ENCODE data around the gene INPP4A.
"Not testable (repeated sequence)": the region's sequence is repeated elsewhere in the genome, so short reads cannot be mapped to it uniquely, and the experiment has no call there.

The INPP4A gene

DNA sequence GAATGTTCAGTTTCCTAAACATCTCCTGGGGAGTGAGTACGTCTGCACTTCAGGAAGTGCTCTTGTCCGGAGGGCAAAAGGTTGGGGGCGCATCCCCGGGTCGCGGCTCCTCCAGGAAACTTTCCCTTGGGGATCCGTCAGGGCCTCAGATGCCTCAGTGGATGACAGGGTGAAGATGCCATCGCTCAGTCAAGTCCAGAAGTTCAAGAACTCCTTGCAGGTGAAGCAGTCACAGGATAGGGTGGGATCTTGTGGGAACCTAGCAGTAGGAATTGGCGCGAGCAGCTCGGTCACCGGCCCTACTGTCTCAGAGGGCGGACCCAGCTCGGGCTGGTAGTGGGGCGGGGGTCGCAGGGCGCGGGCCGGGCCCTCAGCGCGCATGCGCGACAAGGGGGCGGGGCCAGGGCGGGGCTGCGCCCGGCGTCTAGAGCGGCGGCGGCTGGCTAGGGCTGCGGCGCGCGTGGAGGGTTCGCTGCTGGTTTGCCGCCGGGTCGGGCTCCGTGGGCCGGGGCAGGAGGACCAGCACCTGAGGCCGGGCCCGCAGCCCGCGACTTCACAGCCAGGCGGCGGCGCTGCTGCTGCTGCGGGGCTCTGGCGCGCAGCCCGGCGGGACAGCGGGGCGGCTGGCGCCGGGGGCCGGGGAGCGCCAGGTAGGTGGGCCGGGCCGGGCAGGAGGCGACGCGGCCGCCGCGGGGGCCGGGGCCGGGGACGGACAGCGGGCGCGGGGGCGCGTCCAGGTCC lies at the start of gene INPP4A:
INPP4A (plus strand) TSS at position 423 of the 741 bp plus-strand sequence. CDS start 75,191 bp downstream, outside the sequence.
- peak within 1 kb of the TSS; percentile 73 for H3K4me3 ChIP-seq (ENCODE audit: low read depth, low read length)
- no peak for DNase-seq (ENCODE audit: low read depth)

DNA sequence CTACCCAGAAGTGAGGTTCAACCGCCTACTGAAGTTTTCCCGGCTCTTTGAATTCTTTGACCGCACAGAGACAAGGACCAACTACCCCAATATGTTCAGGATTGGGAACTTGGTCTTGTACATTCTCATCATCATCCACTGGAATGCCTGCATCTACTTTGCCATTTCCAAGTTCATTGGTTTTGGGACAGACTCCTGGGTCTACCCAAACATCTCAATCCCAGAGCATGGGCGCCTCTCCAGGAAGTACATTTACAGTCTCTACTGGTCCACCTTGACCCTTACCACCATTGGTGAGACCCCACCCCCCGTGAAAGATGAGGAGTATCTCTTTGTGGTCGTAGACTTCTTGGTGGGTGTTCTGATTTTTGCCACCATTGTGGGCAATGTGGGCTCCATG lies 48.7 kb upstream of the INPP4A start:
- no peak overlapping the region for H3K4me3 ChIP-seq (ENCODE audit: low read depth, low read length)
- DNase-seq (ENCODE audit: low read depth): no peak

- H3K4me3 ChIP-seq (ENCODE audit: low read depth, low read length): no peak overlapping the region
- no peak for DNase-seq (ENCODE audit: low read depth)
These were observed 47.8 kb upstream of the INPP4A start for GRCh38 chr2:98396745-98397355.

DNA sequence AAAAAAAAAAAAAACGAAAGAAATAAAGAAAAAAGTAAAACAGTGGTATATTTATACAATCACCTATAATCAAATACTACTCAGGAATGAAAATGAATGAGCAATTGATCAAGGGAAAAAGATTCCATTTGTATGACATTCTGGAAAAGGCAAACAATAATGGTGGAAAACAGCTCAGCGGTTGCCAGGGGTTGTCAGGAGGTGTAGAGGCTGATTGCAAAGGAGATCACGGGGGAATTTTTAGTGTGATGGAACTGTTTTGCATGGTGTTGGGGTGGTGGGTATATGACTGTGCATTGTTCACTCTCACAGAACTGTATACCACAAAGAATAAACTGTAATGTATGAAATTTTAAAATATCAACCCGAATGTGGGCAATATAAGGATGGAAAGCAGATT lies 45.5 kb upstream of the INPP4A start:
- DNase-seq (ENCODE audit: low read depth): no peak
- no peak overlapping the region for H3K4me3 ChIP-seq (ENCODE audit: low read depth, low read length)

DNA sequence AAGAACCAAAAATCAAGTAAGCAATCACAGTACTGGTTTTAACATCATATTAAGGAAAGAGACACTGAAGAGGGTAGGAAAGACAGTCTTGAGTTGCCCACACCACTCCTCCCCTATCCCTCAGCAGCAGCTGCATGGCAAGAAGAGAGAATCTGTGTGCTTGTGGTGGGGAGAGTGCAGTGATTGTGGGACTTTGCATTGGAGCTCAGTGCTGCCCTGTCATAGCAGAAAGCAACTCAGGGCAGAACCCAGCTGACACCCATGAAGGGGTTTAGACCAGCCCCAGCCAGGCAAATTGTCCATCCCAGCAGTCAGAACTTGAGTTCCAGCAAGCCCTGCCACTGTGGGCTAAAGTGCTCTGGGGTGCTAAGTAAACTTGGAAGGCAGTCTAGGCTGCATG lies 40.8 kb upstream of the INPP4A start:
- DNase-seq (ENCODE audit: low read depth): no peak
- no peak overlapping the region for H3K4me3 ChIP-seq (ENCODE audit: low read depth, low read length)

- DNase-seq (ENCODE audit: low read depth): no peak
- H3K4me3 ChIP-seq (ENCODE audit: low read depth, low read length): no peak overlapping the region
These were observed 40.0 kb upstream of the INPP4A start for GRCh38 chr2:98404556-98405250.

DNA sequence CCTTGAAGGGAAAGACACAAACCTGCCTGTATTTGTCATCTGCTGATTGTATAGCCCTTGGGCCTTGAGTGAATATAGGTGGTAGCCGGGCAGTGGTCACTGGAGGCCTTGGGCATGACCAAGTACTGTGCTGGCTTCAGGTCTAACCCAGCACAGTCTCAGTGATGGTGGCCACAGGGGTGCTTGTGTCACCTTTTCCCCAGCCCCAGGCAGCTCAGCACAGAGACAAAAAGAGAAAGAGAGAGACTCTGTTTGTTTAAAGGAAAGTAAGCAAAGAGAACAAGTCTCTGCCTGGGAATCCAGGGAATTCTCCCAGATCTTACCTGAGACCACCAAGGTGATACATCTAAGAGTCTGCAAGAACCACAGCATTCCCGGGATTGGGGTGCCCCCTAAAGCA lies 39.4 kb upstream of the INPP4A start:
- no peak for DNase-seq (ENCODE audit: low read depth)
- no peak overlapping the region for H3K4me3 ChIP-seq (ENCODE audit: low read depth, low read length)

DNA sequence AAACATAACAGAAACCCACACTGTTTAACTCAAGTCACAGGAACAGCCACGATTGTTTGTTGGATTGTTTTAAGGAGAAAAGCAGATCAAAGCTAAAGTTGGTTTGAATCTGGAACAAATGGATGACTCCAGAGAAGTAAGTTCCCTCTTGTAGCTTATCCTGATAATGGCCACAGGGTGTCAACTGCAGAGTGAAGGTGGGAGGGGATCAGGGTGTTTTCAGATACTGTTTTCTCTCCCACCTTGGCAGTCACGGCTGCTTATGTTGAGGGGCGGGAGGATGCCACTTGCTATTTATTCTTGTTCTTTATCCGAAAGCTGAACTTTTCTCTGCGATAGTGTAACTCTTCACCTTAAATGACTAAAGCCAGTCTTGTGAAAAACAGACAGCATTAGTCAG lies 36.5 kb upstream of the INPP4A start:
- no peak overlapping the region for H3K4me3 ChIP-seq (ENCODE audit: low read depth, low read length)
- DNase-seq (ENCODE audit: low read depth): no peak

DNA sequence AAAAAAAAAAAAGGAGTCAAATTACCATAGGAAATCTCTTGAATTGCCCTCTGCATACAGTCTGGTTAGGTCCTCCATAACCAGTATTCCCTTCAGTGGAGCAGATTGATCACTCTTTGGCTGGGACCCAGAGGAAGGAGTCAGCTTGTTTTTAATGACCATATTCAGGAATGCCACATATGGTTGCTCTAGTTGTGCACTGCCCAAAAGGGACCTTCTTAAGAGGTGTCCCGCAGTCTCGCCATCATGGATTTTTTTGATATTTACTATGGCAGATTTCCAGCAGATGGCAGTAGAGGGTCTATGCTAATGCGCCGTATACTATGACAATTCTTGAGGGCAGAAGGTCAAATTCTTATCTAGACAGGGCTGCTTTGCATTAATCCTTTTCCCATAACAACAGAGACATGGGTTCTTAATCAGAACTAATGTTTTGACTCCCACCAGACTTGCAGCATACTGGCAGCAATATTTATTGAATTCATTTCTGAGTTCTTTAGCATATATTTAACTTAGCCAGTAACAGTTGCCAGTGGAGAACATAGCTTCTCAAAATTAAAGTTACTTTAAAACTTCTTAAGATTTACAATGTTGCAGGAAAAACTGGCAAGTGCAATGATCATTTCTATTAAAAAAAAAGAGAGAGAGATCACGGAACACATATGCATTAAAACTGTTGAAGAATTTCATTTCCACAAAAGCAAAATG lies 31.8 kb upstream of the INPP4A start:
- no peak for DNase-seq (ENCODE audit: low read depth)

DNA sequence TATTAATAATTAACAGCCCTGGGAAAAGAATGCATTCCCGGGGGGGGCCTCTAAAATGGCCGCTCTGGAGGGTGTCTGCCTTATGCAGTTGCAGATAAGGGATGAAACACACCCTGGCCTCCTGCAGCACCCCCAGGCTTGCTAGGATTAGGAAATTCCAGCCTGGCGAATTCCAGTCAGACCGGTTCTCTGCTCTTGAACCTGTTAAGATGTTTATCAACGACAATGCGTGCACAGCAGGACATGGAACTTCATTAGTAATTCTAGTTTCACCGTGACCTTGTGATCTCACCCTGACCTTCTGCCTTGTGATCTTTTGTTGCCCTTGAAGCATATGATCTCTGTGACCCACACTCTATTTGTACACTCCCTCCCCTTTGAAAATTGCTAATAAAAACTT lies 30.4 kb upstream of the INPP4A start:
- not testable (repeated sequence) for DNase-seq (ENCODE audit: low read depth)

More for the DNA sequence above, 31.8 kb upstream of the INPP4A start:
- H3K4me3 ChIP-seq (ENCODE audit: low read depth, low read length): no peak overlapping the region

GRCh38 chr2:98415719-98416248 lies 28.9 kb upstream of the INPP4A start:
- not testable (repeated sequence) for DNase-seq (ENCODE audit: low read depth); H3K4me3 ChIP-seq (ENCODE audit: low read depth, low read length)

More for the DNA sequence above, 30.4 kb upstream of the INPP4A start:
- not testable (repeated sequence) for H3K4me3 ChIP-seq (ENCODE audit: low read depth, low read length)

- H3K4me3 ChIP-seq (ENCODE audit: low read depth, low read length): no peak overlapping the region
- DNase-seq (ENCODE audit: low read depth): no peak
These were observed 28.1 kb upstream of the INPP4A start for GRCh38 chr2:98416383-98417159.

GRCh38 chr2:98419544-98419943 lies 25.1 kb upstream of the INPP4A start:
- no peak overlapping the region for H3K4me3 ChIP-seq (ENCODE audit: low read depth, low read length)
- DNase-seq (ENCODE audit: low read depth): no peak

DNA sequence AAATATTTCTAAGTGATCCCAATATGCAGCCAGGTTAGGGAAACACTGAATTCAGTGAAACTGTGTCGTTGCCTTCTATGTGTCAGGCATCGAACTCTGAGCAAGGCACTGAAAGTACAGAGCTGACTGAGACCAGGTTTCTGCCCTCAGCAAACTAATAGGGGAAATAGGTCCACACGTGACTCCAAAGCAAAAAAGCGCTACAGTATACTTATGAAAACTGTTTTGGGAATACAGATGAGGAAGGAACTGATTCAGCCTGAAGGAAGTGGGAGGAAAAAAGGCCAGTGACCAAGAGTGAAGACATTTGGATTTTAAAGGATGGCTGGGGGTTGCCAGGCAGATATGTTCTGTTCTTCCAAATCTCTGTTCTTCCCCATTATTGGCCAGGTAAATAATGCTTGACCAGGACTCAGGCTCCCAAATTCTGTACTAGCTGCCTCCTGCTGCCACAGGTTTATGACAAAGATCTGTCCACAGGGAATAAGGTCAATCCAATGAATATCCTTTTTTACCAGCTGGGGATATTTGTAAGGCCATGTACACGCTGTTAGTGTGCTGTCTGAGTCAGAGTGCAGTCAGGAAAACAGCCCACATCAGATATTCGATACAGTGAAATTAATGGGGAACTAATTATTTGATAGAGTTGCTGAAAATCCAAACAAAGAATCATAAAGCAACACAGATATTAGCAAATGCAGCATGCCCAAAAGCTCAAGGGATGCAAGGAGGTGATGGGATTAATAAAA lies 24.5 kb upstream of the INPP4A start:
- no peak for DNase-seq (ENCODE audit: low read depth)
- H3K4me3 ChIP-seq (ENCODE audit: low read depth, low read length): no peak overlapping the region

- H3K4me3 ChIP-seq (ENCODE audit: low read depth, low read length): no peak overlapping the region
- DNase-seq (ENCODE audit: low read depth): no peak
These were observed 22.2 kb upstream of the INPP4A start for GRCh38 chr2:98422449-98422848.

- no peak for DNase-seq (ENCODE audit: low read depth)
These were observed 17.9 kb upstream of the INPP4A start for GRCh38 chr2:98426771-98427170.

GRCh38 chr2:98432145-98432544 lies 12.5 kb upstream of the INPP4A start:
- H3K4me3 ChIP-seq (ENCODE audit: low read depth, low read length): no peak overlapping the region
- DNase-seq (ENCODE audit: low read depth): no peak

More at GRCh38 chr2:98426771-98427170, 17.9 kb upstream of the INPP4A start:
- H3K4me3 ChIP-seq (ENCODE audit: low read depth, low read length): no peak overlapping the region

GRCh38 chr2:98433363-98433964 lies 11.2 kb upstream of the INPP4A start:
- no peak overlapping the region for H3K4me3 ChIP-seq (ENCODE audit: low read depth, low read length)
- no peak for DNase-seq (ENCODE audit: low read depth)
